Measurements from ENCODE around the gene MMP21.

Gene MMP21

DNA sequence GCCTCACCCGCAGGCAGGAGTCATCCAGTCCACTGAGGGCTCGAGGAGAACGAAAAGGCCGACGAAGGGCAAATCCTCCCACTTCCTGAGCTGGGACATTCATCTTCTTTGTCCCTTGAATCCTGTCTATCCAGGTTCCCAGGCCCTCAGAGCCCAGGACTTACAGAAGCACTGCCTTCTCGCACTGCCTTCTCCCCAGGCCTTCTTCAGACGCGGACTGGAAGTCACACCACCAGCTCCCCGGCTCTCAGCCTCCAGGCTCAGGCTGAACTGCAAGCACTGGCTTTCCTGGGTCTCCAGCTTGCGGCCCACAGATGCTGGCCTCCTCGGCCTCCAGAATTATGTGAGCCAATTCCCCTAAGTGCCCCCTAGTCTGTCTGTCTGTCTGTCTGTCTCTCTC is 6.4 kb upstream of the MMP21 start:
- no peak overlapping the region for H3K27ac ChIP-seq
- TF ChIP-seq, protein P1, sequence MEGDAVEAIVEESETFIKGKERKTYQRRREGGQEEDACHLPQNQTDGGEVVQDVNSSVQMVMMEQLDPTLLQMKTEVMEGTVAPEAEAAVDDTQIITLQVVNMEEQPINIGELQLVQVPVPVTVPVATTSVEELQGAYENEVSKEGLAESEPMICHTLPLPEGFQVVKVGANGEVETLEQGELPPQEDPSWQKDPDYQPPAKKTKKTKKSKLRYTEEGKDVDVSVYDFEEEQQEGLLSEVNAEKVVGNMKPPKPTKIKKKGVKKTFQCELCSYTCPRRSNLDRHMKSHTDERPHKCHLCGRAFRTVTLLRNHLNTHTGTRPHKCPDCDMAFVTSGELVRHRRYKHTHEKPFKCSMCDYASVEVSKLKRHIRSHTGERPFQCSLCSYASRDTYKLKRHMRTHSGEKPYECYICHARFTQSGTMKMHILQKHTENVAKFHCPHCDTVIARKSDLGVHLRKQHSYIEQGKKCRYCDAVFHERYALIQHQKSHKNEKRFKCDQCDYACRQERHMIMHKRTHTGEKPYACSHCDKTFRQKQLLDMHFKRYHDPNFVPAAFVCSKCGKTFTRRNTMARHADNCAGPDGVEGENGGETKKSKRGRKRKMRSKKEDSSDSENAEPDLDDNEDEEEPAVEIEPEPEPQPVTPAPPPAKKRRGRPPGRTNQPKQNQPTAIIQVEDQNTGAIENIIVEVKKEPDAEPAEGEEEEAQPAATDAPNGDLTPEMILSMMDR (conservative IDR thresholded peaks at IDR 0.05) = no peak
- TF ChIP-seq ZFX (IDR thresholded peaks at IDR 0.05) = no peak

DNA sequence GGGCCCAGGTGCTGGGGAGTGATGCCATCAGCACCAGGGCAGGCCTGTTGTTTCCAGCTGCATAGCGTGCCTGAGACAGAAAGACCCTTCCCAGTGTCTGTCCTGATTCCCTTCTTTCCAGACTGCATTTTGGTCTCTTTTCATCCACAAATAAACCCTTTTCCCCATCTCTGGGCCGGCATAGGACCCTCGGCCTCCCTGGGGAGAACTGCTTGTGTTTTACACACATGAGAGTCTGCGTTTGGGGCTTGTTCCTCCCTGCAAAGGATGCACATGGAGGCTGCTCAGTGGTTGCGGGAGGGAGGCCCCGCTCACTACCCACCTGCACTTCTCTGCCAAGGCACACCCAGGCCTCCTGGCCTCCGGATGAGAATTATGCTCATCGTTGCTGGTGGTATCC is 5.8 kb upstream of the MMP21 start:
- TF ChIP-seq, protein P1 (conservative IDR thresholded peaks at IDR 0.05) = no peak
- no peak for TF ChIP-seq ZFX (IDR thresholded peaks at IDR 0.05)
- no peak overlapping the region for H3K27ac ChIP-seq

DNA sequence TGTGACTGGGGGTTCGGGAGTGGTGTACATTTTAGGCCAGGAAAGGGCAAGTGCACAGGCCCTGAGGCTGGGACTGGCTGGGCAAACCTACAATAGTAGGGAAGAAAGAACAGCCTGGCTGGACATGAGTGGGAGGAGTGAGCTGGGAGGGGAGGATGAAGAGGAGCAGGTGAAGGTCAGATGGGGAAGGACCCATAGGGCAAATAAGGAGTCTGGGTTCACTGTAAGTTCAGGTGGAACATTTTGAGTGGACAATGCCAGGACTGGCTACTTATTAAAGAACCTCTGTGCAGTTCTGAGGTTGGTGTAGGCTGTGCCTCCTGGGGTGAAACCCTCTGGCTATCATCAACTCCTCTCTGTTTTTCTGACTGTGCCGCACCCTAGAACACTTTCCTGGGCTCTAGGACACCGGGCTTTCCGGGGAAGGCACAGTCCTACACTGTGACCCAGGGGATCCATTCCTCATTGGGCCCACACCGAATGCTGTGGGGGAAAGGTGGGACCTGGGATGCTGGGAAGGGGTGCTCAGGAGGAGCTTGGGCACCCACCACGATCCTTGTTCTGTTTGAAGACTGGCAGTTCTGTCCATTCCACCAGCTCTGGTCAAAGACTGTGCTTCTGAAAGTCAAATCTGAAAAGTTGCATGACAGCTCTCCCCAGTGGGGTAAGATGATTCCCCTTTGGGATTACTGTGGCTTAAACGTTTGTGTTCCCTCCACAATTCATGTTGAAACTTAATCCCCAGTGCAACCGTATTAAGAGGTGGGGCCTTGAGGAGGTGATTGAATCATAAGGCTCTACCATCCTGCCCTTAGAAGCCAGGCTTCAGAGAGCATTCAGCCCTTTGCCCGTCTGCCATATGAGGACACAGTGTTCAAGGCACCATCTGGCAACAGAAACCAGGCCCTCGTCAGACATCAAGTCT is 4.0 kb upstream of the MMP21 start:
- TF ChIP-seq, protein P1 (conservative IDR thresholded peaks at IDR 0.05) = no peak

DNA sequence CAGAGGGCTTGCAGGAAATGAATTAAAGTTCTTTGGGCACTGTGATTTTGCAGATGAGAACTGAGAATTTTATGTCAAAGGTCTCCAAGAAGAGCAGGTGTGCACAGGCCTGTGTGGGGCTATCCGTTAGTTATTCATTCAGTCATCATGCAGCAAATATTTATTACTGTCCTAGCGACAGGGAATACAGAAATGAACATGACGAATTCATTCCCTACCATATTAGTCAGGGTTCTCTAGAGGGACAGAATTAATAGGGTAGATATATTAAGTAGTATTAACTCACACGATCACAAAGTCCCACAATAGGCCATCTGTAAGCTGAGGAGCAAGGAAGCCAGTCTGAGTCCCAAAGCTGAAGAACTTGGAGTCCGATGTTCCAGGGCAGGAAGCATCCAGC is 2.9 kb upstream of the MMP21 start:
- TF ChIP-seq, protein P1 (conservative IDR thresholded peaks at IDR 0.05) = no peak
- TF ChIP-seq ZFX (IDR thresholded peaks at IDR 0.05) = no peak
- no peak overlapping the region for H3K27ac ChIP-seq

More for the DNA sequence above, 4.0 kb upstream of the MMP21 start:
- no peak overlapping the region for H3K27ac ChIP-seq

DNA sequence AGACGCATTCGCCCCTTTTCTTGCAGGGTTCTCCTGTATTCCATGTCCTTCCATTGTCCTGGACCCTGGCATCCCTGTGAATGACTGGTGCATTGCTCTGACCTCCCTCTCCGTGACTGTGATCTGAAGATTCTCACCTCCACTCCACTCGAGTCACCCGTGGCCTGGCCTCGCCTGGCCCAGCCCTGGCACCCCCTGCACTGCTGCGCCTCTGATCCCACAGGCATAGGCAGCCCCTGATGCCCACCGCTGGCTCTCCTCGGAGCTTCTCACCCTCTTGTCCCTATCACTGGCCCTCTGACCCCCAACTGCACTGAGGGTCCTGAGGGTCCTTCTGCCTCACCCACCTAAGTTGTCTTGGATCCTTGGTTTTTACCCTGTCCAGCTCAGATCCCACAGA is 2.2 kb upstream of the MMP21 start:
- H3K27ac ChIP-seq = no peak overlapping the region
- TF ChIP-seq, protein P1 (conservative IDR thresholded peaks at IDR 0.05) = no peak
- no peak for TF ChIP-seq ZFX (IDR thresholded peaks at IDR 0.05)

DNA sequence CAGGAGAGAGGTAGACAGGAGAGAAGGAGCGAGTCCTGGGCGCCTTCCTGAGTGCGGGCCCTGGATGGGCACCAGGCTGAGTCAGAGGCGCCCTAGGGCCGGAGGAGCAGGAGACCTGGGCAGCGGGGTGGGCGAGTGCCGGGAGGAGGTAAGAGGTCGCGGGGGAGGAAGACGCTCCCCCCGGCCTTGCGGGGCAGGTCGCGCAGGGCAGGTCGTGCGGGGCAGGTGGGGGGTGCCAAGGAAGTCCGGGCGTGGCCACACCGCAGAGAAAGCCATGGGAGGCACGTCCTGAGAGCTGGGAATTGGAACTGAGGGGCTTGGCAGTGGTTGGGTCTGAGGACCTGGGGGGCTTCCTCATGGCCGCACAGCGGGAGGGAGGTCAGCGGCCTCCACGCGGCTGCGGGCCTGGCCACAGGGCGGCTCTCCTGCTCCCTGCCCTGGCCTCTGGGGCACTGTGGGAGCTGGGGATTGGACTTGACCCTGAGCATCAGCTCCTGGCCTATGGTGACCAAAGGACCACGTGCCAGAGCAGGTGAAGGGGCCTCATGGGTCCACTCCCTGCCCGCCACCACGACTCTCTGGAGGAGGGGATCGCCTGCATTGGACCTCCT is 935 bp downstream of the MMP21 start:
- TF ChIP-seq ZFX (IDR thresholded peaks at IDR 0.05) = no peak
- TF ChIP-seq, protein P1 (conservative IDR thresholded peaks at IDR 0.05) = no peak
- H3K27ac ChIP-seq = no peak overlapping the region

All from C4-2B (cell line).